ENCODE results near the gene PTPRN.
"Not testable (repeated sequence)": the region's sequence is repeated elsewhere in the genome, so short reads cannot be mapped to it uniquely, and the experiment has no call there.

PTPRN gene

GRCh38 chr2:219266886-219267285 lies 42.3 kb downstream of the PTPRN start:
- DNase-seq, result no peak

- DNase-seq, result no peak
Observed at GRCh38 chr2:219266232-219266631, 43.0 kb downstream of the PTPRN start.

GRCh38 chr2:219261024-219261855 lies 48.0 kb downstream of the PTPRN start:
- DNase-seq, result no peak

- DNase-seq, result not testable (repeated sequence)
Observed at GRCh38 chr2:219258942-219259341, 50.3 kb downstream of the PTPRN start.

GRCh38 chr2:219254590-219255201 lies 54.5 kb downstream of the PTPRN start:
- DNase-seq, result no peak

GRCh38 chr2:219253753-219254589 lies 55.2 kb downstream of the PTPRN start, which contains the start of gene TUBA4A:
TUBA4A (minus strand) TSS chr2:219253918; CDS start chr2:219253858, 60 bp downstream.
- DNase-seq, result peak; percentile 38

GRCh38 chr2:219252900-219253752 lies 56.1 kb downstream of the PTPRN start, which contains the start of gene TUBA4B:
TUBA4B (plus strand) TSS chr2:219253243; CDS start chr2:219253408, 165 bp downstream.
- DNase-seq, result no peak

- DNase-seq, result no peak
Observed at GRCh38 chr2:219252570-219252899, 56.7 kb downstream of the PTPRN start.

- DNase-seq, result peak; percentile 6
Observed at GRCh38 chr2:219252084-219252483, 57.1 kb downstream of the PTPRN start.

- DNase-seq, result no peak
Observed at GRCh38 chr2:219251656-219252055, 57.5 kb downstream of the PTPRN start.

GRCh38 chr2:219250049-219250781 lies 59.0 kb downstream of the PTPRN start:
- DNase-seq, result no peak

GRCh38 chr2:219249203-219249980 lies 59.8 kb downstream of the PTPRN start:
- DNase-seq, result peak; percentile 40

GRCh38 chr2:219248845-219249202 lies 60.4 kb downstream of the PTPRN start:
- no peak for DNase-seq

- no peak for DNase-seq
Observed at GRCh38 chr2:219247678-219248642, 61.2 kb downstream of the PTPRN start.

- DNase-seq, result no peak
Observed at GRCh38 chr2:219246559-219246958, 62.6 kb downstream of the PTPRN start.

GRCh38 chr2:219245899-219246230 lies 63.3 kb downstream of the PTPRN start:
- DNase-seq, result no peak

- DNase-seq, result peak; percentile 77
Observed at GRCh38 chr2:219245148-219245898, 63.9 kb downstream of the PTPRN start, which contains the start of the genes GLB1L and STK16. GLB1L (minus strand) TSS chr2:219245444; CDS start chr2:219243573, 1,871 bp downstream. STK16 (plus strand) TSS chr2:219245479; CDS start chr2:219246000, 521 bp downstream.

GRCh38 chr2:219244789-219245147 lies 64.4 kb downstream of the PTPRN start:
- no peak for DNase-seq

- DNase-seq, result no peak
Observed at GRCh38 chr2:219243291-219243761, 65.9 kb downstream of the PTPRN start.

Data from NCI-H2107 (cell line).